NCI-H524 treated with DMSO at 0.1 percent for 48 hours (cell line): ENCODE results near the gene PRKCA.
A peak's percentile ranks its signal among the peaks of the same experiment; 100 is the strongest.
"Not testable (repeated sequence)": the region's sequence is repeated elsewhere in the genome, so short reads cannot be mapped to it uniquely, and the experiment has no call there.

Experiments
- DNase-seq: peaks from one replicate; lab custom pipeline; 2025; lab: John Stamatoyannopoulos, UW

Gene PRKCA

DNA sequence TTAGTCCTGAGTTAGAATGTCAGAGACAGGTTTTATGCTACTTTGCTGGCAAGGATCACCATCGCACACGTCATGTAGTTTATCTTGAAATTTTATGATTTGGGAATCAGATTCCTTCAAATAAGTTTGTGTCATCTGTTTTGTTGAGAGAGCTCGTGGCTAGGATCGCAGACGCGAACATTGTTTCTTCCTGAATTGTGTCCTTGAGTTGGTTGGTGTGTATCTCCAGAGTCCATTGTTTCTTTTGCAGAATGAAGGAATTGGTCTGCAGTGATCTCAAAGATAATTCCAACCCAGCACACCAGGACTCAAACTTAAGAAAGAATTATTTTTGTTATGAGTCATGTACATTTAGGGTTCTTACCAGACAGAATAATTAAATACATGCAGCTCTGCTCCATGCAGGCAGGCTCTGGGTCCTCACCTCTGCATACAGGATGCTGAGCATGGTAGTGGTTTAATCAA lies 51.6 kb downstream of the PRKCA start:
- no peak for DNase-seq

- peak; percentile 33 for DNase-seq
These were observed 52.1 kb downstream of the PRKCA start for GRCh38 chr17:66354472-66354871.

GRCh38 chr17:66354981-66355380 lies 52.6 kb downstream of the PRKCA start:
- no peak for DNase-seq

GRCh38 chr17:66355510-66355909 lies 53.1 kb downstream of the PRKCA start:
- no peak for DNase-seq

GRCh38 chr17:66357037-66357436 lies 54.6 kb downstream of the PRKCA start:
- no peak for DNase-seq

- no peak for DNase-seq
These were observed 56.9 kb downstream of the PRKCA start for GRCh38 chr17:66359351-66359750.

DNA sequence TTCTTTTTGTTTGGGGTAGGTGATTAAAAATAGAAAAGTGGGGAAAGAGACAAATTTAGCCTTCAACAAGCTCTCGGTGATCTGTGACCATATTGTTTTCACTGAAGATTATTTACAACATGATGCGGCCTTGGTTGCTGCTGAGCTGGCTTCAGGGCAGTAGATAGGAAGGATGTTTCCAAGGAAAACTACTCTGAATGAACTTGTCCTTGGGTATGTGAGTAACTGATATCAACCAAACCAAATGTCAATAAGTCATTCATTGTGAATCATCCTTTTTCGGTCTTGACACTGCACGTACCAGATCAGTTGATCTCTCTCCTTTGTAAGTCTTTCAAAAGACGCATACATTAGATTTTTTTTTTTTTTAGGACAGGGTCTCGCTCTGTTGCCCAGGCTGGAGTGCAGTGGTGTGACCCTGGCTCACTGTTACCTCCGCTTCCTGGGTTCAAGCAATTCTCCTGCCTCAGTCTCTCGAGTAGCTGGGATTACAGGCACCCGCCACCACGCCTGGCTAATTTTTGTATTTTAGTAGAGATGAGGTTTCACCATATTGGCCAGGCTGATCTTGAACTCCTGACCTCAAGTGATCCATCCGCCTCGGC lies 58.6 kb downstream of the PRKCA start:
- DNase-seq = not testable (repeated sequence)

DNA sequence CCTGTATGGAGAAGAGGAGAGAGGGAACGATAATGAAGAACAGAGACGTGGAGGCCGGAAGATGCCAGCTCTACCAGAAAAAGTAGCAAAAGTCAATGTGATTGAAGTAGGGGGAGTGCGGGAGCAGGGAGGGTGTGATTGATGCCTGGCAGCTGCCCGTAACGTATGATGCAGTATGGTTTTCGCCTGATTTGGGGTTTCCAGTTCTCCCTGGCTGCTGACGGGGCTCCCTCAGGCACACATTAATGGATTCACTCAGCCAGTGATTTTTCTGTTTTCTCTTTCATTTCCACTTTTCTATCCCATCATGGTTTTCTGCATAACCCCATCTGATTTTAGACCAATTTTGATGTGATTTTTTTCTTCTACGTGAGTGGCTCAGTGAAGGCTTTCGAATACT lies 62.1 kb downstream of the PRKCA start:
- DNase-seq = no peak

- DNase-seq = no peak
These were observed 62.6 kb downstream of the PRKCA start for GRCh38 chr17:66364990-66365490.

DNA sequence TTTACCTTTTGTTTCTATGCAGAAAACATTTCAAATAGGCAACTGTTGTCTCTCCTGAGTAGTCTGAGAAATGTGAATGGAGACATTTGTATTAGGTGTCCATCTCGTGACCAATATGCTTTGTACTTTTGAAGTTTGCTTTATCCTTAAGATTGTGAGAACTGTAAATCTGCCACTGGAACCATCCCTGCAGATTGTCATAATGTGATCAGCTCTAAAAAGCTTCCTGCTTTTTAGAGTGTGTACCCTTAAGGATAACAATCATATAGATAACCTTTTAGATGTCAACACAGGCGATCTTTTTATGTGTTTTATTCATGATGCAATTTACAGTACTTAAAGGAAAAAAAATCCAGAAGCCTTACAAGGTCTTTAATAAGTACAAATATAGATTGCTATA lies 63.5 kb downstream of the PRKCA start:
- no peak for DNase-seq

- DNase-seq = no peak
These were observed 64.7 kb downstream of the PRKCA start for GRCh38 chr17:66367107-66367506.

DNA sequence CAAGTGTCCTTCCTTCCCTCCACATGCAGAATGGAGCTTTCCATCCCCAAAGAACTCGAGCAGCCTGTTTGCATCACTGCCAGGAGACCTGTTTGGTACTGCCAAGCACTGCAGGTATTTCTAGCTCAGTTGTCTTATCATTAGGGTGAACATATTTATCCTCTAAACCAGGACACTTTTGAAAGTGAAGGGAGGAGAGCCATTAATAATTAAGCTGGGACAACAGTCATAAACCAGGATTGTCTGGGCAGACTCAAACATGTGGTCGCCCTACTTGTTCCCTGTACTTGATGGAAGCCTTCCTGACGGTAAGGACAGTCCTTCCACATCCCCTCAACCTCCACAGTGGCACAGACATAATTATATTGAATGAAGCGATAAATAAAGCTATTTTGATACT lies 67.4 kb downstream of the PRKCA start:
- DNase-seq = no peak

GRCh38 chr17:66371561-66371960 lies 69.1 kb downstream of the PRKCA start:
- no peak for DNase-seq

DNA sequence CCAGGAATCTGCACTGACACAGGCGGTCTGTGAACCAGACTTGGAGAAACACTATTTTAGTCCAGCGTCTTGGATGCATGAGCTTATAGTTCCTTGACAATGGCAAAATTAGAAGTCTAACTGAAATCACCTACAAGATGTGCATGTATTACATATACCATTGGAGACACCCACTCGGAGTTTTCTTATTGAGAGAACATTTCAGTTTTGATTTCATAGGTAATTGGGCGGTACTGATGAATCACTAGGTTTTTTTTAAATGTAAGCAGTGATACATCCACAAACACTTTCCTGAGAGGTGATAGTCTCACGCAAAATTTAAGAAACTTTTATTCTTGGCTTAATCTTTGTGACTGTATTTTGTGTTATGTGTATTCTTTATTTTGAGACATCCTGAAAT lies 69.8 kb downstream of the PRKCA start:
- no peak for DNase-seq

GRCh38 chr17:66373079-66373478 lies 70.7 kb downstream of the PRKCA start:
- no peak for DNase-seq

DNA sequence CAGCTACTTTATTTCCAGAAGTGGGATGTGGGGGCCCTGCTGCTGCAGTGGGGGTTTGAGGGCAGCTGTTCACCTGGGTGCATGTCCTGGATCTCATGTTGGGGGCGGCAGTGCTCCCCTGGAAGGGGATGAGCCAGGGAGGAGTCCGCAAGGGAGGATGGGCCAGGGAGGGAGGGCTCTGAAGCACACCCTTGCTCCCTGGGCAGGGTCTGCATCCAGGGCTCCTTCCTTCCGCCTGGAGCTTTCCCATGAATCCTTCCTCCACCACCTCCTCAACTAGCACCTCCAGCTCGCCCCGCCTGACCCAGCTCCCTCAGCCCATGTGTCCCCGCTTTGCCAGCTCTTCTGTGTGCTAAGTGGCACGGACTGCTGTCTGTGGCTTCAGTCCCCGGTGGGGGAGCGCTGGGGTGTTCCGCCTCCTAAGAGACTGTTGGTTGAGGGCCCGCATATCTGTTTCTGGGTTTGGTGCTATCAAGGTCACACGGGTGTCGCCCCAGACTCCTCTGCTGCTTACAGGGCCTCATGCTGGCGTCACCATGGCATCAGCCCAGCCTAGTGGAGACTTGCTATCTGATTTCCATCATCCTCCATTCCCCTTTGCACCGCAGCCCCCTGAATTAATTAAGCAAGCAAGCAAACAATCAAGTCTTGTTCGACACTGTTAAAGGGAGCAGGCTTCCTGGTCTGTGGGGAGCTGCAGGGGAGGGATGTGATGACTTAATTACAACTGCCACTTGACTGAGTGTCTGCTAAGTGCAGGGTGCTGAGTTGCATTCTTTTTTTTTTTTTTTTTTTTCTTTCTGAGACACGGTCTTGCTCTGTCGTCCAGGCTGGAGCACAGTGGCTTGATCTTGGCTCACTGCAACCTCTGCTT lies 71.8 kb downstream of the PRKCA start:
- peak; percentile 10 for DNase-seq

DNA sequence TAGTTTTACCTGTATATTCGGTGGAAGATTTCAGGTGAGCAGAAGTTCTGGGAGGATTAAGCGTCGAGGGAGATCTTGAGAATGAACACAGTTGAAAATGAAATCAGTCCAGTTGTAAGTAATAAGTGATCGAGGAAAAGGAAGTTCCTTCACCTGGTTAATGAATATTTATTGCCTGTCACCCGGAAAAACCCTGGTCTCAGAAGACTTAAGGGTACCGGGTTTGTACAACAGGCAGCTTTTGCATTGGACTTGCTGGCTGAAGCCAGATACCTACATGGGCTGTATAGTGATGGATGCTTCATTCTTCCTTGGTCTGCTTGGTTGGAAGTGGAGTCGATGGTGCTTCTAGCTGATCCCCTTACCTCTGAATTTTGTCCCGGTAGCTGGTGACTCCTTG lies 72.7 kb downstream of the PRKCA start:
- DNase-seq = no peak

DNA sequence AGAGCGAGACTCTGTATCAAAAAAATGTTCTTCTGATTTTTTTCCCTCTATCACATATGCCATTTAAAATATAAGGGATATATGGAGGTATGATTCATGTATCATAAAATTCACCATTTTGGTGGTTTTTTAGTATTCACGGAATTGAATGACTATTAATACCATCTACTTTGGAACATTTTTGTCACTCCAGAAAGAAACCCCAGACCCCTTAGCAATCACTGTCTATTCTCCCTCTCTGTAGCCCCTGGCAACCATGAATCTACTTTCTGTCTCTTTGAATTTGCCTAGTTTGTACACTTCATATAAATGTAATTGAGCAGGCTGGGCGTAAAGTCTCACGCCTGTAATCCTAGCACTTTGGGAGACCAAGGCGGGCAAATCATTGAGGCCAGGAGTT lies 75.9 kb downstream of the PRKCA start:
- DNase-seq = no peak

GRCh38 chr17:66379544-66379943 lies 77.1 kb downstream of the PRKCA start:
- DNase-seq = no peak

- DNase-seq = no peak
These were observed 77.6 kb downstream of the PRKCA start for GRCh38 chr17:66379996-66380395.

GRCh38 chr17:66381701-66382362 lies 79.4 kb downstream of the PRKCA start:
- no peak for DNase-seq

- no peak for DNase-seq
These were observed 80.9 kb downstream of the PRKCA start for GRCh38 chr17:66383333-66383732.
